Gastrocnemius medialis (tissue), 4 donors: Measurements from ENCODE around the gene SALL3.

Source experiments
- CTCF ChIP-seq, 5 experiments: fragments of 450-650 bp in 3 of 5; fragments of 200-600 bp in 2 of 5; sonication (generic) in 2 of 5; IDR thresholded peaks in 4 of 5; conservative IDR thresholded peaks in 1 of 5; 1 replicate in 4 of 5; 2 replicates in 1 of 5; pipeline ENCODE4 v1.5.1; 2016 to 2019; ENCODE audit warnings: antibody characterized with exemption in 5 of 5, mild to moderate bottlenecking in 3 of 5, moderate library complexity in 3 of 5
- POLR2A ChIP-seq, 2 donors: fragments of 450-650 bp; IDR thresholded peaks; one replicate each; pipeline ENCODE4 v1.6.1; 2017; ENCODE audit warnings: antibody characterized with exemption in 2 of 2, mild to moderate bottlenecking in 2 of 2, moderate library complexity in 2 of 2

- TF ChIP-seq CTCF (IDR thresholded peaks at IDR 0.05 in 4 of 5, conservative IDR thresholded peaks at IDR 0.05 in 1 of 5) = no peak
- no peak for TF ChIP-seq POLR2A (IDR thresholded peaks at IDR 0.05)
Observed at GRCh38 chr18:78978349-78979055, 1.1 kb upstream of the SALL3 start.
